IPS-18c (cell line): Measurements from ENCODE around the gene CATSPERD.
"Not testable (repeated sequence)": the region's sequence is repeated elsewhere in the genome, so short reads cannot be mapped to it uniquely, and the experiment has no call there.

Source experiments
- H3K4me3 ChIP-seq: 2 replicates; pipeline ENCODE4 v1.7.0; 2013; ENCODE audit warnings: low read depth, mild to moderate bottlenecking, low read length, moderate library complexity; ENCODE audit not compliant: insufficient read depth
- H3K9me3 ChIP-seq: one replicate; pipeline ENCODE4 v1.6.1; 2013; ENCODE audit warnings: mild to moderate bottlenecking, low read length, moderate library complexity; ENCODE audit not compliant: control insufficient read depth, insufficient read depth

Gene CATSPERD

GRCh38 chr19:5762608-5763217 lies 42.3 kb downstream of the CATSPERD start:
- Histone ChIP-seq H3K4me3 (no peak overlapping the region), H3K9me3 (peaks cover 3% of the 10 kb centered on the region)

GRCh38 chr19:5765220-5765619 lies 44.8 kb downstream of the CATSPERD start:
- Histone ChIP-seq H3K9me3 (peaks cover 3% of the 10 kb centered on the region), H3K4me3 (no peak overlapping the region)

GRCh38 chr19:5767949-5768348 lies 47.5 kb downstream of the CATSPERD start:
- H3K9me3 ChIP-seq, result peaks cover 3% of the 10 kb centered on the region
- no peak overlapping the region for H3K4me3 ChIP-seq

GRCh38 chr19:5772416-5772815 lies 52.0 kb downstream of the CATSPERD start:
- Histone ChIP-seq H3K9me3 (no peaks in the 10 kb centered on the region), H3K4me3 (no peak overlapping the region)

- no peaks in the 10 kb centered on the region for H3K9me3 ChIP-seq
Observed at GRCh38 chr19:5773276-5773675, 52.8 kb downstream of the CATSPERD start.

GRCh38 chr19:5774921-5775320 lies 54.5 kb downstream of the CATSPERD start:
- Histone ChIP-seq H3K4me3 (no peak overlapping the region), H3K9me3 (no peaks in the 10 kb centered on the region)

More at GRCh38 chr19:5773276-5773675, 52.8 kb downstream of the CATSPERD start:
- no peak overlapping the region for H3K4me3 ChIP-seq

GRCh38 chr19:5775668-5776309 lies 55.4 kb downstream of the CATSPERD start:
- no peak overlapping the region for H3K4me3 ChIP-seq
- H3K9me3 ChIP-seq, result peaks cover 2% of the 10 kb centered on the region

GRCh38 chr19:5778402-5778801 lies 58.0 kb downstream of the CATSPERD start:
- H3K4me3 ChIP-seq, result no peak overlapping the region
- H3K9me3 ChIP-seq, result peaks cover 2% of the 10 kb centered on the region

GRCh38 chr19:5780916-5781315 lies 60.5 kb downstream of the CATSPERD start:
- not testable (repeated sequence) for H3K9me3 ChIP-seq, H3K4me3 ChIP-seq

- H3K9me3 ChIP-seq, result peaks cover 2% of the 10 kb centered on the region
- H3K4me3 ChIP-seq, result no peak overlapping the region
Observed at GRCh38 chr19:5782322-5782721, 61.9 kb downstream of the CATSPERD start.

GRCh38 chr19:5782945-5783919 lies 62.8 kb downstream of the CATSPERD start:
- H3K4me3 ChIP-seq, result no peak overlapping the region
- H3K9me3 ChIP-seq, result peaks cover 2% of the 10 kb centered on the region

- Histone ChIP-seq H3K9me3 (peaks cover 2% of the 10 kb centered on the region), H3K4me3 (no peak within 1 kb of the TSS; the same call in 1 of the 2 replicates)
Observed at GRCh38 chr19:5784581-5785147, 64.2 kb downstream of the CATSPERD start, which contains the start of gene PRR22. PRR22 (minus strand) TSS chr19:5784746; CDS start chr19:5784660, 86 bp downstream.

- Histone ChIP-seq H3K9me3 (no peaks in the 10 kb centered on the region), H3K4me3 (no peak overlapping the region; the same call in 1 of the 2 replicates)
Observed at GRCh38 chr19:5785423-5785822, 65.0 kb downstream of the CATSPERD start.

- Histone ChIP-seq H3K9me3 (no peaks in the 10 kb centered on the region), H3K4me3 (no peak overlapping the region)
Observed at GRCh38 chr19:5786593-5787408, 66.4 kb downstream of the CATSPERD start.

GRCh38 chr19:5787409-5788182 lies 67.2 kb downstream of the CATSPERD start:
- H3K4me3 ChIP-seq, result no peak overlapping the region
- H3K9me3 ChIP-seq, result no peaks in the 10 kb centered on the region

- Histone ChIP-seq H3K4me3 (no peak overlapping the region), H3K9me3 (no peaks in the 10 kb centered on the region)
Observed at GRCh38 chr19:5788422-5788821, 68.0 kb downstream of the CATSPERD start.
